NCI-H2196 treated with DMSO at 0.1 percent for 48 hours (cell line): ENCODE results near the gene FLG.
"Not testable (repeated sequence)": the region's sequence is repeated elsewhere in the genome, so short reads cannot be mapped to it uniquely, and the experiment has no call there.

Experiments
- DNase-seq: peaks from one replicate; lab custom pipeline; 2025; ENCODE audit not compliant: unreplicated experiment; lab: John Stamatoyannopoulos, UW

The FLG gene

GRCh38 chr1:152303139-152303872 lies 21.7 kb downstream of the FLG start:
- DNase-seq = not testable (repeated sequence)

DNA sequence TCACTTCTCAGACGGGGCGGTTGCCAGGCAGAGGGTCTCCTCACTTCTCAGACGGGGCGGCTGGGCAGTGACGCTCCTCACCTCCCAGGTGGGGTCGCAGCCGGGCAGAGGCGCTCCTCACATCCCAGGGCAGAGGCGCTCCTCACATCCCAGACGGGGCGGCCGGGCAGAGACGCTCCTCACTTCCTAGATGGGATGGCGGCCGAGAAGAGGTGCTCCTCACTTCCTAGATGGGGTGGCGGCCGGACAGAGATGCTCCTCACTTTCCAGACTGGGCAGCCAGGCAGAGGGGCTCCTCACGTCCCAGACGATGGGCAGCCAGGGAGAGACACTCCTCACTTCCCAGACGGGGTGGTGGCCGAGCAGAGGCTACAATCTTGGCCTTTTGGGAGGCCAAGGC lies 68.6 kb downstream of the FLG start:
- DNase-seq = not testable (repeated sequence)
